Neutrophil (primary cell): Measurements from ENCODE around the gene AK4.

ENCODE experiments used
- H3K27ac ChIP-seq: fragments of 200-600 bp; sonication (generic); 2 replicates; pipeline ENCODE4 v1.5.1; 2016; ENCODE audit warnings: mild to moderate bottlenecking, moderate library complexity
- H3K27me3 ChIP-seq: fragments of 200-600 bp; sonication (generic); 2 replicates; pipeline ENCODE4 v1.6.0; 2016; ENCODE audit warnings: mild to moderate bottlenecking
- H3K36me3 ChIP-seq: fragments of 200-600 bp; sonication (generic); 2 replicates; pipeline ENCODE4 v1.5.1; 2017
- H3K4me1 ChIP-seq, 2 experiments: fragments of 200-600 bp in 1 of 2; sonication (generic) in 1 of 2; 1 replicate in 1 of 2; 2 replicates in 1 of 2; pipeline versions ENCODE4 v1.5.1 to v1.6.1; 2013 to 2016; ENCODE audit warnings: low read depth in 1 of 2, low read length in 1 of 2, mild to moderate bottlenecking in 1 of 2, moderate library complexity in 1 of 2; ENCODE audit not compliant: control insufficient read depth in 1 of 2, insufficient read depth in 1 of 2
- H3K4me3 ChIP-seq, 2 experiments: fragments of 200-600 bp in 1 of 2; sonication (generic) in 1 of 2; 1 replicate in 1 of 2; 2 replicates in 1 of 2; pipeline ENCODE4 v1.5.1; 2013 to 2016; ENCODE audit warnings: low read depth in 1 of 2, low read length in 1 of 2, mild to moderate bottlenecking in 1 of 2, moderate library complexity in 1 of 2
- H3K9me3 ChIP-seq: fragments of 200-600 bp; sonication (generic); 2 replicates; pipeline ENCODE4 v1.5.1; 2016
- CTCF ChIP-seq: fragments of 200-600 bp; sonication (generic); IDR thresholded peaks from 2 replicates; pipeline ENCODE4 v1.5.1; 2016; ENCODE audit warnings: antibody characterized with exemption

The AK4 gene

GRCh38 chr1:65225179-65225578 is 77.2 kb downstream of the AK4 start:
- H3K27ac ChIP-seq, result no peak overlapping the region
- no peaks in the 10 kb centered on the region for H3K9me3 ChIP-seq
- peaks cover 0 to 2% of the 10 kb centered on the region in 2 experiments for H3K4me1 ChIP-seq
- H3K36me3 ChIP-seq, result no peaks in the 10 kb centered on the region
- TF ChIP-seq CTCF, result no peak
- H3K4me3 ChIP-seq, result no peak overlapping the region
- H3K27me3 ChIP-seq, result no peaks in the 10 kb centered on the region

DNA sequence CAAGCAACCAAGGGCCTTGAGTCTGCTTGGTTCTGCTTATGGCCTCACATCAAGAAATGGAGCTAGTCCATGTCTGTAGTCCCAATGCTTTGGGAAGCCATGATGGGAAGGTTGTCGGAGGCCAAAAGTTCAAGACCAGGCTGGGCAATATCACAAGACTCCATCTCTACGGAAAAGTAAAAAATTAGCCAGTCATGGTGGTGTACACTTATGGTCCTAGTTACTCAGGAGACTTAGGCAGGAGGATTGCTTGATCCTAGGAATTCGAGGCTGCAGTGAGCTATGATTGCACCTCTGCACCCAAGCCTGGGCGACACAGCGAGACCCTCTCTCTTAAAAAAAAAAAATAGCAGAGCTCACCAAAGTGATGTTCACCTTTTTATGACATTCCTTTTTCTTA is 81.2 kb downstream of the AK4 start:
- H3K27me3 ChIP-seq, result no peaks in the 10 kb centered on the region
- H3K36me3 ChIP-seq, result no peaks in the 10 kb centered on the region
- H3K27ac ChIP-seq, result no peak overlapping the region
- H3K9me3 ChIP-seq, result no peaks in the 10 kb centered on the region
- no peak for TF ChIP-seq CTCF
- H3K4me1 ChIP-seq, result peaks cover 4 to 14% of the 10 kb centered on the region in 2 experiments
- no peak overlapping the region for H3K4me3 ChIP-seq

DNA sequence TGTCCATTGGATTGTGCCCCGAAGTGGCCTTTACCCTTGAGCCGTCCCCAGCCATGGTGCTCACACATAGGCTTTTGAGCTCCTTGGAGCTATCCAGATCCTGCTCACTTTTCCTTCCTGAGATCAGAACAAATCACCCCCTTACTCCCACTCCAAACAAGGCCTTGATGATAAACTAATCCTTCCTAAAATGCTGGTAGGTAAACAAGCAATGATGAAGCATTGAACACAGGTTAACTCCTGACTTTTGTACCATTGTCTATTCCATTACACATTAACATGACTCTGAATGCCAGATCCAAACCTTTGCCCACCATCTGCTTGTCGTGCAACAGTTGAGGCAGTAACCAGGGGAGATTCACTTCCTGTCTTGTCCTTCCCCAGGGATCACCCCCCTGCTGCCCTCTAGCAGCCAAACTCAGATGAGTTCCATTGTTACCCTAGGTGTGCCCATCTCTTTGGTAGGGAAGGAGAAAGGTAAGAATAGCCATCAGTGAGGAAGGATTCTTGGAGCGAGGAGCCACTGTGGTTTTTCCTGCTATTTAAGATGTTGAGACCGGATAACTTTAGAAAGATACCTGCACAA is 81.8 kb downstream of the AK4 start:
- H3K27ac ChIP-seq, result no peak overlapping the region
- no peak for TF ChIP-seq CTCF

GRCh38 chr1:65230731-65231481 is 82.9 kb downstream of the AK4 start:
- no peaks in the 10 kb centered on the region for H3K36me3 ChIP-seq
- H3K4me1 ChIP-seq, result peaks cover 4 to 14% of the 10 kb centered on the region in 2 experiments
- H3K27me3 ChIP-seq, result no peaks in the 10 kb centered on the region
- H3K27ac ChIP-seq, result peak overlapping the region; percentile 28
- TF ChIP-seq CTCF, result no peak
- no peaks in the 10 kb centered on the region for H3K9me3 ChIP-seq
- no peak overlapping the region for H3K4me3 ChIP-seq

More for the DNA sequence above, 81.8 kb downstream of the AK4 start:
- Histone ChIP-seq H3K4me1 (peaks cover 4 to 14% of the 10 kb centered on the region in 2 experiments), H3K36me3 (no peaks in the 10 kb centered on the region), H3K4me3 (no peak overlapping the region), H3K9me3 (no peaks in the 10 kb centered on the region), H3K27me3 (no peaks in the 10 kb centered on the region)

GRCh38 chr1:65231718-65232330 is 83.8 kb downstream of the AK4 start:
- H3K9me3 ChIP-seq, result no peaks in the 10 kb centered on the region
- no peak overlapping the region for H3K27ac ChIP-seq
- H3K4me1 ChIP-seq, result peaks cover 4 to 14% of the 10 kb centered on the region in 2 experiments
- H3K27me3 ChIP-seq, result no peaks in the 10 kb centered on the region
- no peaks in the 10 kb centered on the region for H3K36me3 ChIP-seq
- TF ChIP-seq CTCF, result no peak
- no peak overlapping the region for H3K4me3 ChIP-seq
